Measurements from ENCODE around the gene RHEBL1. TPM values are rescaled to one million over a fixed set of nuclear protein-coding genes. Genes with fewer than 3 reads are reported as not detected.
A peak's percentile ranks its signal among the peaks of the same experiment; 100 is the strongest.

The RHEBL1 gene
- total and polyA plus RNA-seq, 8 donors = 0.71 to 3.6 (median 2.2) TPM

DNA sequence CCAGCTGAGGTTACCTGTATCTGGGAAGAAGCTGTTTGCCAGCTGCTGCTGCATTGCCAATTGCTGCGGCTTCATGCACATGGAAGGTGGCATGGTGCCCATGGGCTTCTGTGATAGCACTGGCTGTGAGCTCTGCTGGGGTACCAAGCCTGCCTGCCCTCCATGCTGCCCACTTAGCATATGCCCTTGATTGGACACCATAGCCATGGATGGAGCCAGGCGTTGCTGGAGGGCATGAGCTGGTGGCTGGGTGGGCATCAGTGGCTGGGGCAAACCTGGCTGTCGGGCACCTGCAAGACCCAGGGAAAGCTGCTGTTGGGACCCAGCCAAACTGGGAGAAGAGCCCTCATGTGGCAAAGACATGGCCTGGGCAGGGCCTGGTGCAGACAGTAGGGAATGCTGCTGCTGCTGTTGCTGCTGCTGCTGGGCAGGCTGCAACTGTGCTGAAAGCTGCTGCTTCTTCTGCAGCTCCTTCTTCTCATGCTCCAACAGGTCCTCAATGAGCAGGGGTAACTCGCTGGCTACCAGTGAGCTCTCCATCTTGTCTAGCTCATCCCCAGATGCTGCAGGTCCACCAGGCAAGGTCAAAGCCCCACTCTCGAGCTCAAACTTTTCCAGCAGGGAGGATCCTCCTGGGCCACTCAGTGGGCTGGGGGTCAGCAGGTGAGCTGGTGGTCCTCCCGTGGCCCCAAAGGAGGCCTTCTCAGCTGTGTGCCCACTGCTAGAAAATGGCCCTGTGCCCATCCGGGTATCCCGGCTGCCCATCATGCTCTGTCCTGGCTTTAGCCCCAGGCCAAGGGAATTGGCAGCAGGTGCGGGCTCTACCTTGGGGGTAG, 32.5 kb downstream of the RHEBL1 start:
- no peak overlapping the region for H3K4me3 ChIP-seq
- H3K9me3 ChIP-seq = no peaks in the 10 kb centered on the region
- no peak overlapping the region for H3K27ac ChIP-seq
- ATAC-seq = no peak
- TF ChIP-seq, protein P1, sequence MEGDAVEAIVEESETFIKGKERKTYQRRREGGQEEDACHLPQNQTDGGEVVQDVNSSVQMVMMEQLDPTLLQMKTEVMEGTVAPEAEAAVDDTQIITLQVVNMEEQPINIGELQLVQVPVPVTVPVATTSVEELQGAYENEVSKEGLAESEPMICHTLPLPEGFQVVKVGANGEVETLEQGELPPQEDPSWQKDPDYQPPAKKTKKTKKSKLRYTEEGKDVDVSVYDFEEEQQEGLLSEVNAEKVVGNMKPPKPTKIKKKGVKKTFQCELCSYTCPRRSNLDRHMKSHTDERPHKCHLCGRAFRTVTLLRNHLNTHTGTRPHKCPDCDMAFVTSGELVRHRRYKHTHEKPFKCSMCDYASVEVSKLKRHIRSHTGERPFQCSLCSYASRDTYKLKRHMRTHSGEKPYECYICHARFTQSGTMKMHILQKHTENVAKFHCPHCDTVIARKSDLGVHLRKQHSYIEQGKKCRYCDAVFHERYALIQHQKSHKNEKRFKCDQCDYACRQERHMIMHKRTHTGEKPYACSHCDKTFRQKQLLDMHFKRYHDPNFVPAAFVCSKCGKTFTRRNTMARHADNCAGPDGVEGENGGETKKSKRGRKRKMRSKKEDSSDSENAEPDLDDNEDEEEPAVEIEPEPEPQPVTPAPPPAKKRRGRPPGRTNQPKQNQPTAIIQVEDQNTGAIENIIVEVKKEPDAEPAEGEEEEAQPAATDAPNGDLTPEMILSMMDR (IDR thresholded peaks at IDR 0.05) = no peak
- no peak for DNase-seq
- intact Hi-C loops (cut with DNase I) = no loop called here
- no peaks in the 10 kb centered on the region for H3K4me1 ChIP-seq
- H3K36me3 ChIP-seq = peaks cover 0 to 100% of the 10 kb centered on the region in 2 donors
- no peaks in the 10 kb centered on the region for H3K27me3 ChIP-seq

DNA sequence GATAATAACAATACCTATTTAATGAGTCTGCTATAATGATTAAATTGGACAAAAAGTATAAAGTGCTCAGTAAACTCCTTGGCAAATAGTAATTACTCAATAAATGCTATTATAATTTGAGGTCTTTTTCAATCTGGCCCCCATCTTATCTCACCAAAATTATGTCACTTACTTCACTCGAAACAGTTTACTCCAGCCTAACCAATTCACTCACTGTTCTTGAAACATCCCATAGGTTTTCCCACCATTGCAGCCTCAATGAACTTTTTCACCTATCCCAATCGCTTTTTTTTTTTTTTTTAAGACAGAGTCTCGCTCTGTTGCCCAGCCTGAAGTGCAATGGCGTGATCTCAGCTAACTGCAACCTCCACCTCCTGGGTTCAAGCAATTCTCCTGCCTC, 33.8 kb downstream of the RHEBL1 start:
- TF ChIP-seq, protein P1 (IDR thresholded peaks at IDR 0.05) = no peak
- H3K36me3 ChIP-seq = peaks cover 0 to 100% of the 10 kb centered on the region in 2 donors

DNA sequence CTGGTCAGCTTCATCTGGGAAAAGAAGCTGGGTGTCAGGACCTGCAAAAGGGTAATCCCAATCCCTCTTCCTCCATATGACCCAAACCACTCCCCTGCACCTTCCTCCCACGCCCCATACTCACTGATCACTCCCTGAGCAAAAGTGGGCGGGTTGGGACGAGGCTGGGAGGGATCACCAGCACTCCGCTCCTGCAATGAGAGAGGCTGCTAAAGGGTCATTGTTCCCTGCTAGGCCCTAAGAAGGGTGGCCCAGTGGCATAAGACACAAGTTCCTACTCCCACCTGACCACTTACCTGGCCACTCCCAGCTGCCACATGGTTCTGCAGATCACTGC, 35.5 kb downstream of the RHEBL1 start:
- ATAC-seq (no peak), DNase-seq (no peak)
- H3K27me3 ChIP-seq = no peaks in the 10 kb centered on the region
- TF ChIP-seq, protein P1 (IDR thresholded peaks at IDR 0.05) = no peak
- no peak overlapping the region for H3K4me3 ChIP-seq
- intact Hi-C loops (cut with DNase I) = no loop called here
- no peak overlapping the region for H3K27ac ChIP-seq
- H3K36me3 ChIP-seq = peaks cover 0 to 100% of the 10 kb centered on the region in 2 donors
- H3K4me1 ChIP-seq = no peaks in the 10 kb centered on the region
- no peaks in the 10 kb centered on the region for H3K9me3 ChIP-seq

More for the DNA sequence above, 33.8 kb downstream of the RHEBL1 start:
- H3K4me3 ChIP-seq = no peak overlapping the region
- DNase-seq (no peak), ATAC-seq (no peak)
- H3K4me1 ChIP-seq = no peaks in the 10 kb centered on the region
- no peaks in the 10 kb centered on the region for H3K27me3 ChIP-seq
- intact Hi-C loops (cut with DNase I) = no loop called here
- H3K9me3 ChIP-seq = no peaks in the 10 kb centered on the region
- H3K27ac ChIP-seq = no peak overlapping the region

DNA sequence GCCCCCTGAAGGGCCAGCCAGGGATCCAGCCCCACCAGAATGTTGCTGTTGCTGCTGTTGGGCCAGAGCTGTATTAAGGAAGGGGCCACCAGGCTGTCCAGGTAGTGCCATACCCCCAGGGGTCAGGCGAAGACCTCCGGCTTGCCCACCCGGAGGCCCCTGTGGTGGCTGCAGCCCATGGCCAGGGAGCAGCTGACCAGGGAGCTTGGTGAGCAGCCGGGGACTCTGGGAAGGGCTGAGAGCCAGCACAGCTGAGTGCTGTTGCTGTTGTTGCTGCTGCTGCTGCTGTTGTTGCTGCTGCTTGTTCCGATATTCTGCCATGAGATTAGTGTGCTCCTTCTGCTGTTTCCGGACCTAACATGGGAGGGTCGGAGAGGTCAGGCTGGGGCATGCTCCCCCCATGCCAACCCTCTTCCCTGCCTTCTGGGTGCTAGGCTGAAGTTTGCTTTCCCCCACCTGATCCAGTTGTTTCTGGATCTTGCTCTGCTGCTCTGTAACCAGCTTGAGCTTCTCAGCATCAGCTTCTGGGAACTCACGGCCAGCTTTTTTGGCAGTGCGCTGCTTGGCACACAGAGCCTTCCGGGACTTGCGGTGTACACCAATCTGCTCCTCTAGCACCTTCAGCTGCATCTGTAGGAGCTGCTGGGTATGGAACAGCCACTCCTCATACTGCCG, 36.0 kb downstream of the RHEBL1 start:
- TF ChIP-seq, protein P1 (IDR thresholded peaks at IDR 0.05) = no peak
- Histone ChIP-seq H3K36me3 (peaks cover 0 to 100% of the 10 kb centered on the region in 2 donors), H3K27me3 (no peaks in the 10 kb centered on the region), H3K4me3 (no peak overlapping the region), H3K4me1 (no peaks in the 10 kb centered on the region), H3K27ac (peak overlapping the region in 1 of 2 donors; percentile 5), H3K9me3 (no peaks in the 10 kb centered on the region)
- intact Hi-C loops (cut with DNase I) = no loop called here
- no peak for ATAC-seq
- DNase-seq = peak in 1 of 4 donors; percentile 35

DNA sequence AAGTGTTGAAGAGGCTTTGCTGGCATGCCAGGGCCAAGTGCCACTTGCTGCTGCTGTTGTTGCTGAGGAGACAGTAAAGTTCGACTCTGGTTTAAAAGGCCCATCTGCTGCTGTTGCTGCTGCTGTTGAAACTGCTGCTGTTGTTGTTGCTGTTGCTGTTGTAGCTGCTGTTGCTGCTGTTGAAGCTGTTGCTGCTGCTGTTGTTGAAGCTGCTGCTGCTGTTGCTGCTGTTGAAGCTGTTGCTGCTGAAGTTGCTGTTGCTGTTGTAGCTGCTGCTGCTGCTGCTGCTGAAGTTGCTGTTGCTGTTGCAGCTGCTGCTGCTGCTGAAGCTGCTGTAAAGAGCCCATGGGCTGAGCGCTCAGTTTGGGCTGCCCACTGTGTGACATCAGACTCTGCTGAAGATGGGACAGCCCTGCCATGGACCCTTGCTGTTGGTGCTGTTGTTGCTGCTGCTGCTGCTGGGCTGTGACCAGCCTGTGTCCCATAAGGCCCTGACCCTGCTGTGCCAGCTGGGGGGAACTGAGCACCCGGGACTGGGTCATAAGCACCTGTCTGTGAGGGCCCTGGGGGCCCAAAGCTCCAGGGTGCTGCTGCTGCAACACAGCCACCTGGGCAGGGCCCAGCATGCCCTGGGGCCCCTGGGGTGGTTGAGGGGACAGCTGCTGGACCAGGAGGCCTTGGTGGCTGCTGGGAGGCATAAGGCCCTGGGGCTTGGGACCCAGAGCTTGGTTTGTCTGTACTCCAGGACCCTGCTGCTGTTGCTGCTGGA, 36.9 kb downstream of the RHEBL1 start:
- H3K36me3 ChIP-seq = peaks cover 0 to 100% of the 10 kb centered on the region in 2 donors
- ATAC-seq = no peak
- no peak overlapping the region for H3K4me3 ChIP-seq
- H3K27ac ChIP-seq = no peak overlapping the region
- H3K9me3 ChIP-seq = no peaks in the 10 kb centered on the region
- H3K4me1 ChIP-seq = no peaks in the 10 kb centered on the region
- no peak for DNase-seq
- TF ChIP-seq, protein P1 (IDR thresholded peaks at IDR 0.05) = no peak
- no peaks in the 10 kb centered on the region for H3K27me3 ChIP-seq
- intact Hi-C loops (cut with DNase I) = no loop called here
